Measurements from ENCODE around the gene CABLES2. TPM values are rescaled to one million over a fixed set of nuclear protein-coding genes. Genes with fewer than 3 reads are reported as not detected.

The CABLES2 gene
- total and polyA plus RNA-seq, 10 of the 15 experiments (the other 5 are each of a cell fraction or from before 2014, with no cell fraction given): 2.2 to 14.9 (median 5.3) TPM

DNA sequence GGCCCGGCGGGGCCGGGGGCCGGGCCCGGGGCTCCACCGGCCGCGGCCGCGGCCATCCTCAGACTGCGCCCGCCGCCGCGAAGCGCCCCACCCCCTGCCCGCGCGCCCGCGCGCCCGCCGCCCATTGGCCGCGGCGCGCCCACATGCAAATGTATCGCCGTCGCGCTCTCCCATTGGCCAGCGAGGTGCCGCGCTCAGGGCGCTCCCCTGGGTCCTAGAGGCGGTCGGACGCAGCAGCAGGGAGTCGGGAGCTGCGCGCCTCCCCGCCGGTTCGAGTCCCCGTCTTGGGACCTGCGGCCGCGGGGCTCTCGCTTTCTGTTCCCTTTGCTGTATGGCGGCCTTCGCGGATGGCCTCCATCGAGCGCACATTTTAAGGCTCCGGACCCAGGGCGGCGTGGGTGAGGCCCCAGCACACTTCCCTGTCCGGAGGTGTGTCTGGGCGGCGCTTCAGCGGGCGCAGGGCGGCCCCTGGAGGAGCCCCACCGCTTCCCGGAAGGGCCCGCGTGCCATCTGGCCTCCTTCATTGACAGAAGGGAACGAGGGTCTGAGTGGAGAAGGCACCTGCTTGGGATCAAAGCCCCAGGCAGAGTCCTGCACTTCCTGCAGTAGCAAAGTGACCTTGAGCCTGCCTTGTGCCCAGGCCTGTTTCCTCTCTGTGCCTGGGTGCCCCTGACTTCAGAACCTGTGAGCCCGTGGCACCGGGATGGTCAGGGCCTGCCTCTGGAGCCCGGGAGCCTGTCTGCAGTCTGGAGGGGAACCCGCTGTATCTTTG, at the start of gene CABLES2 (continued):
- TF ChIP-seq, protein P1, sequence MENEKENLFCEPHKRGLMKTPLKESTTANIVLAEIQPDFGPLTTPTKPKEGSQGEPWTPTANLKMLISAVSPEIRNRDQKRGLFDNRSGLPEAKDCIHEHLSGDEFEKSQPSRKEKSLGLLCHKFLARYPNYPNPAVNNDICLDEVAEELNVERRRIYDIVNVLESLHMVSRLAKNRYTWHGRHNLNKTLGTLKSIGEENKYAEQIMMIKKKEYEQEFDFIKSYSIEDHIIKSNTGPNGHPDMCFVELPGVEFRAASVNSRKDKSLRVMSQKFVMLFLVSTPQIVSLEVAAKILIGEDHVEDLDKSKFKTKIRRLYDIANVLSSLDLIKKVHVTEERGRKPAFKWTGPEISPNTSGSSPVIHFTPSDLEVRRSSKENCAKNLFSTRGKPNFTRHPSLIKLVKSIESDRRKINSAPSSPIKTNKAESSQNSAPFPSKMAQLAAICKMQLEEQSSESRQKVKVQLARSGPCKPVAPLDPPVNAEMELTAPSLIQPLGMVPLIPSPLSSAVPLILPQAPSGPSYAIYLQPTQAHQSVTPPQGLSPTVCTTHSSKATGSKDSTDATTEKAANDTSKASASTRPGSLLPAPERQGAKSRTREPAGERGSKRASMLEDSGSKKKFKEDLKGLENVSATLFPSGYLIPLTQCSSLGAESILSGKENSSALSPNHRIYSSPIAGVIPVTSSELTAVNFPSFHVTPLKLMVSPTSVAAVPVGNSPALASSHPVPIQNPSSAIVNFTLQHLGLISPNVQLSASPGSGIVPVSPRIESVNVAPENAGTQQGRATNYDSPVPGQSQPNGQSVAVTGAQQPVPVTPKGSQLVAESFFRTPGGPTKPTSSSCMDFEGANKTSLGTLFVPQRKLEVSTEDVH (IDR thresholded peaks at IDR 0.05; ENCODE audit: low read depth, partially characterized antibody): no peak
- TF ChIP-seq RAD21 (IDR thresholded peaks at IDR 0.05; ENCODE audit: insufficient read depth, low read depth, low read length) (no peak), POLR2AphosphoS2 (IDR thresholded peaks at IDR 0.05; ENCODE audit: low read depth, low read length) (no peak), PAX5 (IDR thresholded peaks at IDR 0.05; ENCODE audit: borderline replicate concordance, low read depth, low read length) (no peak), YBX1 (IDR thresholded peaks at IDR 0.05) (no peak), CBFB (IDR thresholded peaks at IDR 0.05; ENCODE audit: low read depth) (peak; percentile 45; the same call in 1 of the 2 replicates), EGR1 (IDR thresholded peaks at IDR 0.05; ENCODE audit: borderline replicate concordance in 1 of 2, low read depth in 2 of 2, low read length in 2 of 2) (peak in 1 of 2 experiments; percentile 78; a peak in 2 of 3 replicates), NR2F1 (conservative IDR thresholded peaks at IDR 0.05) (peak; percentile 52; the same call in 1 of the 2 replicates), POU2F2 (IDR thresholded peaks at IDR 0.05; ENCODE audit: borderline replicate concordance, low read depth, low read length) (peak; percentile 97), GATAD2B (conservative IDR thresholded peaks at IDR 0.05; ENCODE audit: low read depth) (peak; percentile 90), EZH2 (IDR thresholded peaks at IDR 0.05; ENCODE audit: borderline replicate concordance, control insufficient read depth, low read depth, low read length) (no peak), STAT1 (conservative IDR thresholded peaks at IDR 0.05) (peak; percentile 85; the same call in 1 of the 2 replicates), TCF3 (IDR thresholded peaks at IDR 0.05; ENCODE audit: borderline replicate concordance, insufficient read depth, low read depth, low read length) (no peak), SP1 (IDR thresholded peaks at IDR 0.05; ENCODE audit: low read depth, low read length) (peak; percentile 91)
- TF ChIP-seq, protein P2, sequence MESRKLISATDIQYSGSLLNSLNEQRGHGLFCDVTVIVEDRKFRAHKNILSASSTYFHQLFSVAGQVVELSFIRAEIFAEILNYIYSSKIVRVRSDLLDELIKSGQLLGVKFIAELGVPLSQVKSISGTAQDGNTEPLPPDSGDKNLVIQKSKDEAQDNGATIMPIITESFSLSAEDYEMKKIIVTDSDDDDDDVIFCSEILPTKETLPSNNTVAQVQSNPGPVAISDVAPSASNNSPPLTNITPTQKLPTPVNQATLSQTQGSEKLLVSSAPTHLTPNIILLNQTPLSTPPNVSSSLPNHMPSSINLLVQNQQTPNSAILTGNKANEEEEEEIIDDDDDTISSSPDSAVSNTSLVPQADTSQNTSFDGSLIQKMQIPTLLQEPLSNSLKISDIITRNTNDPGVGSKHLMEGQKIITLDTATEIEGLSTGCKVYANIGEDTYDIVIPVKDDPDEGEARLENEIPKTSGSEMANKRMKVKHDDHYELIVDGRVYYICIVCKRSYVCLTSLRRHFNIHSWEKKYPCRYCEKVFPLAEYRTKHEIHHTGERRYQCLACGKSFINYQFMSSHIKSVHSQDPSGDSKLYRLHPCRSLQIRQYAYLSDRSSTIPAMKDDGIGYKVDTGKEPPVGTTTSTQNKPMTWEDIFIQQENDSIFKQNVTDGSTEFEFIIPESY (IDR thresholded peaks at IDR 0.05): no peak
- TF ChIP-seq, protein P3, sequence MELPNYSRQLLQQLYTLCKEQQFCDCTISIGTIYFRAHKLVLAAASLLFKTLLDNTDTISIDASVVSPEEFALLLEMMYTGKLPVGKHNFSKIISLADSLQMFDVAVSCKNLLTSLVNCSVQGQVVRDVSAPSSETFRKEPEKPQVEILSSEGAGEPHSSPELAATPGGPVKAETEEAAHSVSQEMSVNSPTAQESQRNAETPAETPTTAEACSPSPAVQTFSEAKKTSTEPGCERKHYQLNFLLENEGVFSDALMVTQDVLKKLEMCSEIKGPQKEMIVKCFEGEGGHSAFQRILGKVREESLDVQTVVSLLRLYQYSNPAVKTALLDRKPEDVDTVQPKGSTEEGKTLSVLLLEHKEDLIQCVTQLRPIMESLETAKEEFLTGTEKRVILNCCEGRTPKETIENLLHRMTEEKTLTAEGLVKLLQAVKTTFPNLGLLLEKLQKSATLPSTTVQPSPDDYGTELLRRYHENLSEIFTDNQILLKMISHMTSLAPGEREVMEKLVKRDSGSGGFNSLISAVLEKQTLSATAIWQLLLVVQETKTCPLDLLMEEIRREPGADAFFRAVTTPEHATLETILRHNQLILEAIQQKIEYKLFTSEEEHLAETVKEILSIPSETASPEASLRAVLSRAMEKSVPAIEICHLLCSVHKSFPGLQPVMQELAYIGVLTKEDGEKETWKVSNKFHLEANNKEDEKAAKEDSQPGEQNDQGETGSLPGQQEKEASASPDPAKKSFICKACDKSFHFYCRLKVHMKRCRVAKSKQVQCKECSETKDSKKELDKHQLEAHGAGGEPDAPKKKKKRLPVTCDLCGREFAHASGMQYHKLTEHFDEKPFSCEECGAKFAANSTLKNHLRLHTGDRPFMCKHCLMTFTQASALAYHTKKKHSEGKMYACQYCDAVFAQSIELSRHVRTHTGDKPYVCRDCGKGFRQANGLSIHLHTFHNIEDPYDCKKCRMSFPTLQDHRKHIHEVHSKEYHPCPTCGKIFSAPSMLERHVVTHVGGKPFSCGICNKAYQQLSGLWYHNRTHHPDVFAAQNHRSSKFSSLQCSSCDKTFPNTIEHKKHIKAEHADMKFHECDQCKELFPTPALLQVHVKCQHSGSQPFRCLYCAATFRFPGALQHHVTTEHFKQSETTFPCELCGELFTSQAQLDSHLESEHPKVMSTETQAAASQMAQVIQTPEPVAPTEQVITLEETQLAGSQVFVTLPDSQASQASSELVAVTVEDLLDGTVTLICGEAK (IDR thresholded peaks at IDR 0.05; ENCODE audit: borderline replicate concordance): 0 out of 2 replicates have a peak, but pooled peaks have one; percentile 21
- TF ChIP-seq, protein P4, sequence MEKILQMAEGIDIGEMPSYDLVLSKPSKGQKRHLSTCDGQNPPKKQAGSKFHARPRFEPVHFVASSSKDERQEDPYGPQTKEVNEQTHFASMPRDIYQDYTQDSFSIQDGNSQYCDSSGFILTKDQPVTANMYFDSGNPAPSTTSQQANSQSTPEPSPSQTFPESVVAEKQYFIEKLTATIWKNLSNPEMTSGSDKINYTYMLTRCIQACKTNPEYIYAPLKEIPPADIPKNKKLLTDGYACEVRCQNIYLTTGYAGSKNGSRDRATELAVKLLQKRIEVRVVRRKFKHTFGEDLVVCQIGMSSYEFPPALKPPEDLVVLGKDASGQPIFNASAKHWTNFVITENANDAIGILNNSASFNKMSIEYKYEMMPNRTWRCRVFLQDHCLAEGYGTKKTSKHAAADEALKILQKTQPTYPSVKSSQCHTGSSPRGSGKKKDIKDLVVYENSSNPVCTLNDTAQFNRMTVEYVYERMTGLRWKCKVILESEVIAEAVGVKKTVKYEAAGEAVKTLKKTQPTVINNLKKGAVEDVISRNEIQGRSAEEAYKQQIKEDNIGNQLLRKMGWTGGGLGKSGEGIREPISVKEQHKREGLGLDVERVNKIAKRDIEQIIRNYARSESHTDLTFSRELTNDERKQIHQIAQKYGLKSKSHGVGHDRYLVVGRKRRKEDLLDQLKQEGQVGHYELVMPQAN (conservative IDR thresholded peaks at IDR 0.05): peak; percentile 78
